DND-41 (cell line): ENCODE data around the gene TBL1X.
"Not testable (repeated sequence)": the region's sequence is repeated elsewhere in the genome, so short reads cannot be mapped to it uniquely, and the experiment has no call there.

Source experiments
- ATAC-seq: fragments of 200-7000 bp; cut with Tn5 transposase; 3 replicates; pipeline ENCODE4 v1.9.1; 2021; ENCODE audit warnings: low read depth; ENCODE audit not compliant: insufficient read depth
- DNase-seq: peaks from one replicate; pipeline ENCODE4 v3.0.0-alpha.2; 2020
- H2AFZ ChIP-seq: 2 replicates; pipeline ENCODE4 v1.6.0; 2012; ENCODE audit warnings: low read depth, low read length
- H3K27ac ChIP-seq: 2 replicates; pipeline ENCODE4 v1.5.1; 2012; ENCODE audit warnings: low read length, inconsistent platforms
- H3K27me3 ChIP-seq: fragments of 200-600 bp; sonication (generic); 2 replicates; pipeline ENCODE4 v1.6.0; 2012; ENCODE audit warnings: low read length, mild to moderate bottlenecking, inconsistent platforms; ENCODE audit not compliant: insufficient read depth, poor library complexity
- H3K36me3 ChIP-seq: 2 replicates; pipeline ENCODE4 v1.5.1; 2012; ENCODE audit warnings: low read length, inconsistent platforms; ENCODE audit not compliant: insufficient read depth
- H3K4me1 ChIP-seq: 2 replicates; pipeline ENCODE4 v1.5.1; 2012; ENCODE audit warnings: mild to moderate bottlenecking, low read length; ENCODE audit not compliant: insufficient read depth
- H3K4me2 ChIP-seq: 2 replicates; pipeline ENCODE4 v1.6.0; 2012; ENCODE audit warnings: mild to moderate bottlenecking, moderate library complexity, low read length, inconsistent platforms; ENCODE audit not compliant: insufficient read depth
- H3K4me3 ChIP-seq, 2 experiments: fragments of 200-600 bp in 1 of 2; shearing (Covaris generic) in 1 of 2; 2 replicates each; pipeline ENCODE4 v1.5.1; 2012 to 2016; ENCODE audit warnings: inconsistent platforms in 2 of 2, low read length in 2 of 2, mild to moderate bottlenecking in 2 of 2, low read depth in 1 of 2, moderate library complexity in 1 of 2
- H3K79me2 ChIP-seq: 2 replicates; pipeline ENCODE4 v1.6.0; 2012; ENCODE audit warnings: low read length, inconsistent platforms; ENCODE audit not compliant: insufficient read depth
- H3K9ac ChIP-seq: 2 replicates; pipeline ENCODE4 v1.6.0; 2012; ENCODE audit warnings: low read depth, mild to moderate bottlenecking, inconsistent platforms, low read length, moderate library complexity
- H3K9me3 ChIP-seq: 2 replicates; pipeline ENCODE4 v1.5.1; 2012; ENCODE audit warnings: low read length, moderate library complexity, mild to moderate bottlenecking, inconsistent platforms; ENCODE audit not compliant: insufficient read depth, severe bottlenecking
- H4K20me1 ChIP-seq: 2 replicates; pipeline ENCODE4 v1.6.0; 2012; ENCODE audit warnings: low read length; ENCODE audit not compliant: insufficient read depth
- EZH2 ChIP-seq: IDR thresholded peaks from 3 replicates; pipeline ENCODE4 v1.6.1; 2012; ENCODE audit warnings: borderline replicate concordance, low read depth, mild to moderate bottlenecking, moderate library complexity, low read length, inconsistent platforms; ENCODE audit not compliant: severe bottlenecking
- TF ChIP-seq, protein P1 (sequence below): IDR thresholded peaks from 2 replicates; pipeline ENCODE4 v1.5.1; 2012; ENCODE audit warnings: borderline replicate concordance, low read length, moderate library complexity, mild to moderate bottlenecking; ENCODE audit not compliant: poor library complexity, severe bottlenecking; ENCODE audit errors: extremely low read depth

Gene TBL1X

DNA sequence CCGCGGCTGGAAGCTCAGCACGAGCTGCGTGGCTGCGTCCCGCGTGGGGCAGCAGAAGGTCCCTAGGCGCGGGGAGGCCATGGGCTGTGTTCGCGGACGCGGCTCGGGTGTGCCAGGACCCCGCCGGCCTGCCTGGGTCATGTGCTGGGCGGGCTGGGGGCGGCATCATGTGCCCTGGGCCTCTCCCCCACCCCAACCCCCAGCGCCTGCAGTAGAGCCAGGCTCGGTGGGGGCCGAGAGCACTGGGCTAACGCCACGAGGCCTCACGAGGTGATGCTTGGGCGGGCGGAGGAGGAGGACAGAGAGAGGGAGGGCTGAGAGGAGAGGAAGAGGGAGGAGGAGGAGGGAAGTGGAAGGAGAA is 300.9 kb downstream of the TBL1X start, which contains the start of gene GPR143:
GPR143 (minus strand) TSS at position 111 of the 361 bp plus-strand sequence; CDS start at position 81, 30 bp downstream.
- H3K9ac ChIP-seq = no peak within 1 kb of the TSS
- H3K4me3 ChIP-seq = no peak within 1 kb of the TSS
- DNase-seq = no peak

DNA sequence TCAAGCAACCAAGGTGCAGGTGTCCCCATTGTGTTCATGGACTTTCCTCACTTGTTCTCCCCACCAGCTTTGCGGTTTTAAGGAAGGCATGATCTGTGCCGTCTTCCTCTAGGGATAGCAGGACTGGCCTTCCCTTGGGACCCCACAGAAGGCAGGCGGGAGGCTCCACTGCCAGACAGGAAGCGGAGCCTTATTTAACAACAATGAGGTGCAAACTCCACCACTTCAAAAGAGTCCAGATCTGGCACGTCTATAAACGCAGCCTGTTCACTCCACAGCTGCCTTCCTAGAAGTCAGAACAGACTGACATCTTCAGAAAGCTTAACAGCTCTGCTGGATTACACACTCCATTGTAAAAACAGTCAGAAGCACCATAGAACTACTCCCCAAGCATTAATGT is 302.5 kb downstream of the TBL1X start:
- H3K4me2 ChIP-seq = 0 out of 2 replicates have a peak overlapping the region, but pooled peaks have one; percentile 7
- no peaks in the 10 kb centered on the region for H3K36me3 ChIP-seq
- H4K20me1 ChIP-seq = peaks cover 3% of the 10 kb centered on the region; the same call in 1 of the 2 replicates
- no peaks in the 10 kb centered on the region for H3K79me2 ChIP-seq
- H3K27ac ChIP-seq = peak overlapping the region; percentile 56; the same call in 1 of the 2 replicates
- TF ChIP-seq, protein P1, sequence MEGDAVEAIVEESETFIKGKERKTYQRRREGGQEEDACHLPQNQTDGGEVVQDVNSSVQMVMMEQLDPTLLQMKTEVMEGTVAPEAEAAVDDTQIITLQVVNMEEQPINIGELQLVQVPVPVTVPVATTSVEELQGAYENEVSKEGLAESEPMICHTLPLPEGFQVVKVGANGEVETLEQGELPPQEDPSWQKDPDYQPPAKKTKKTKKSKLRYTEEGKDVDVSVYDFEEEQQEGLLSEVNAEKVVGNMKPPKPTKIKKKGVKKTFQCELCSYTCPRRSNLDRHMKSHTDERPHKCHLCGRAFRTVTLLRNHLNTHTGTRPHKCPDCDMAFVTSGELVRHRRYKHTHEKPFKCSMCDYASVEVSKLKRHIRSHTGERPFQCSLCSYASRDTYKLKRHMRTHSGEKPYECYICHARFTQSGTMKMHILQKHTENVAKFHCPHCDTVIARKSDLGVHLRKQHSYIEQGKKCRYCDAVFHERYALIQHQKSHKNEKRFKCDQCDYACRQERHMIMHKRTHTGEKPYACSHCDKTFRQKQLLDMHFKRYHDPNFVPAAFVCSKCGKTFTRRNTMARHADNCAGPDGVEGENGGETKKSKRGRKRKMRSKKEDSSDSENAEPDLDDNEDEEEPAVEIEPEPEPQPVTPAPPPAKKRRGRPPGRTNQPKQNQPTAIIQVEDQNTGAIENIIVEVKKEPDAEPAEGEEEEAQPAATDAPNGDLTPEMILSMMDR = no peak
- TF ChIP-seq EZH2 = no peak
- H3K9me3 ChIP-seq = no peaks in the 10 kb centered on the region
- peak; percentile 79 for DNase-seq
- H3K9ac ChIP-seq = no peak overlapping the region
- no peak overlapping the region for H2AFZ ChIP-seq
- no peaks in the 10 kb centered on the region for H3K27me3 ChIP-seq
- ATAC-seq = peak; percentile 94
- H3K4me1 ChIP-seq = peaks cover 31% of the 10 kb centered on the region
- no peak overlapping the region for H3K4me3 ChIP-seq

More for the DNA sequence above, 300.9 kb downstream of the TBL1X start, which contains the start of gene GPR143:
- no peak within 1 kb of the TSS for H2AFZ ChIP-seq
- ATAC-seq = no peak
- no peaks in the 10 kb centered on the region for H3K36me3 ChIP-seq
- H4K20me1 ChIP-seq = peaks cover 3% of the 10 kb centered on the region; the same call in 1 of the 2 replicates
- no peaks in the 10 kb centered on the region for H3K9me3 ChIP-seq
- no peak within 1 kb of the TSS for H3K27ac ChIP-seq
- H3K4me1 ChIP-seq = peaks cover 31% of the 10 kb centered on the region
- H3K27me3 ChIP-seq = no peaks in the 10 kb centered on the region
- H3K4me2 ChIP-seq = no peak within 1 kb of the TSS
- no peak for TF ChIP-seq EZH2
- TF ChIP-seq, protein P1 = no peak
- H3K79me2 ChIP-seq = no peaks in the 10 kb centered on the region

DNA sequence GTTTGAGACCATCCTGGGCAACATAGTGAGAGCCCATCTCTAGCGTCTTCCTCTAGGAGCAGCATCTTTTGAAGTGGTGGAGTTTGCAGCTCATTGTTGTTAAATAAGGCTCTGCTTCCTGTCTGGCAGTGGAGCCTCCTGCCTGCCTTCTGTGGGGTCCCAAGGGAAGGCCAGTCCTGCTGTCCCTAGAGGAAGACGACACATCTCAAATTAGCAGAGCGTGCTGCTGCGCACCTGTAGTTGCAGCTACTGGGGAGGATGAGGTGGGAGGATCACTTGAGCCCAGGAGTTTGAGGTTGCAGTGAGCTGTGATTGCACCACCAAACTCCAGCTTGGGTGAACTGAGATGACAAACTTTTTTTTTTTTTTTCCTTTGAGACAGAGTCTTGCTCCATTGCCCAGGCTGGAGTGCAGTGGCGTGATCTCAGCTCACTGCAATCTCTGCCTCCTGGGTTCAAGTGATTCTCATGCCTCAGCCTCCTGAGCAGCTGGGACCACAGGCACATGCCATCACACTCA is 303.5 kb downstream of the TBL1X start:
- not testable (repeated sequence) for H3K79me2 ChIP-seq, H3K9ac ChIP-seq, H3K27ac ChIP-seq, H3K27me3 ChIP-seq, H3K36me3 ChIP-seq, H2AFZ ChIP-seq, H4K20me1 ChIP-seq, H3K4me2 ChIP-seq, H3K9me3 ChIP-seq, H3K4me3 ChIP-seq
- ATAC-seq = peak; percentile 30; the same call in 2 of the 3 replicates
- peaks cover 31% of the 10 kb centered on the region for H3K4me1 ChIP-seq
- DNase-seq = peak; percentile 47

DNA sequence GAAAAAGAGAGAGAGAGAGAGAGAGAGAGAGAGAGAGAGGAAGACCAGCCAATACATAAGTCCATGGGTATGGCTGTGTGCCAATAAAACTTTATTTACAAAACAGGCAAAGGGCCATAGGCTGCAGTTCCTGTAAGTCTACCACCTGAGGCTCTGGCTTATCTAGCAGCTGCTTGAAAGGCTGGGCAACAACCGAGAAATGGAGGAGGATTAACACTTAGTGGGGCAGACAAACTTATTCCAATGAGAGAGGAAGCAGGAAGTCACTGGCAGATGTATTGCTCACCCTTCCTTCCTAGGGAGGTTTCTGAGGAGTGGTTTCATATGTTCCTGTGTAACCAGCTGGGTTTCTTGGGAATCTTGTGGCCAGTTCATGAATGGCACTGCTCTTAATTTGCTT is 305.5 kb downstream of the TBL1X start:
- no peak overlapping the region for H3K4me3 ChIP-seq
- TF ChIP-seq, protein P1 = no peak
- TF ChIP-seq EZH2 = no peak
- ATAC-seq (no peak), DNase-seq (no peak)
- H3K79me2 ChIP-seq = no peaks in the 10 kb centered on the region
- no peaks in the 10 kb centered on the region for H3K27me3 ChIP-seq
- H3K4me2 ChIP-seq = no peak overlapping the region
- no peak overlapping the region for H3K9ac ChIP-seq
- no peaks in the 10 kb centered on the region for H3K36me3 ChIP-seq
- peaks cover 3% of the 10 kb centered on the region; the same call in 1 of the 2 replicates for H4K20me1 ChIP-seq
- H3K27ac ChIP-seq = no peak overlapping the region
- no peaks in the 10 kb centered on the region for H3K9me3 ChIP-seq
- no peak overlapping the region for H2AFZ ChIP-seq
- H3K4me1 ChIP-seq = peaks cover 31% of the 10 kb centered on the region
